Lower lobe of right lung (tissue), 2 donors: ENCODE results near the gene RECK. TPM values are rescaled to one million over a fixed set of nuclear protein-coding genes. Genes with fewer than 3 reads are reported as not detected.
"Not testable (repeated sequence)": the region's sequence is repeated elsewhere in the genome, so short reads cannot be mapped to it uniquely, and the experiment has no call there.

ENCODE experiments used
- ATAC-seq, 2 donors: fragments of 200-7000 bp; cut with Tn5 transposase; one replicate each; pipeline ENCODE4 v1.9.1; 2020 to 2022; ENCODE audit warnings: mild to moderate bottlenecking in 2 of 2, moderate library complexity in 2 of 2
- DNase-seq: peaks from one replicate; pipeline ENCODE4 v3.0.0-alpha.2; 2020
- H3K27ac ChIP-seq: fragments of 200-600 bp; one replicate; pipeline ENCODE4 v1.8.0; 2022
- H3K27me3 ChIP-seq: fragments of 200-600 bp; one replicate; pipeline ENCODE4 v1.8.0; 2022; ENCODE audit warnings: low read depth
- H3K36me3 ChIP-seq: fragments of 200-600 bp; one replicate; pipeline ENCODE4 v1.8.0; 2022; ENCODE audit warnings: mild to moderate bottlenecking
- H3K4me1 ChIP-seq: fragments of 200-600 bp; one replicate; pipeline ENCODE4 v1.8.0; 2022
- H3K4me3 ChIP-seq: fragments of 200-600 bp; one replicate; pipeline ENCODE4 v1.8.0; 2022; ENCODE audit warnings: mild to moderate bottlenecking
- H3K9me3 ChIP-seq: fragments of 200-600 bp; one replicate; pipeline ENCODE4 v1.8.0; 2022
- intact Hi-C: fragments of 100-400 bp; cut with DNase I; formaldehyde crosslinking; loops from one replicate; pipeline ENCODE4 v1.11.0; 2022
- total RNA-seq: library from RNA; stranded (reverse); fragmentation: NEBNext Ultra II Directional; extraction: Animal tissue kit (Norgen Biotek cat#: 25700); gene quantifications from one replicate; pipeline ENCODE4 v1.2.1, GENCODE V29; 2021
- TF ChIP-seq, protein P1 (sequence below): fragments of 200-600 bp; IDR thresholded peaks from one replicate; pipeline ENCODE4 v1.8.0; 2022; ENCODE audit warnings: antibody characterized with exemption, mild to moderate bottlenecking
- donor health status: DM: no; HTN: yes; CAD: no; lungs with severe emphysema.

Gene RECK
- total RNA-seq, 1 donor from 2014 or later = 15.2 TPM

DNA sequence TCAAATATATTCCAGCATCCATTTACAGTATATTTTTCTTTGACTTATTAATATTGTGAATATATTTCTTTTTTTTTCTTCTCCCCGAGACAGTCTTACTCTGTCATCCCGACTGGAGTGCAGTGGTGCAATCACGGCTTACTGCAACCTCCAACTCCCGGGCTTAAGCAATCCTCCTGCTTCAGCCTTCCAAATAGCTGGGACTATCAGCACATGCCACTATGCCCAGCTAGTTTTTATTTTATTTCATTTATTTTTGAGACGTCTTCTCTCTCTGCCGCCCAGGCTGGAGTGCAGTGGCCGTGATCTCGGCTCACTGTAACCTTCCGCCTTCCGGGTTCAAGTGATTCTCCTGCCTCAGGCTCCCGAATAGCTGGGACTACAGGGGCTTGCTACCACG, 92.4 kb downstream of the RECK start:
- Histone ChIP-seq H3K27me3 (no peaks in the 10 kb centered on the region), H3K4me3 (no peak overlapping the region), H3K4me1 (peaks cover 8% of the 10 kb centered on the region), H3K9me3 (no peaks in the 10 kb centered on the region), H3K36me3 (no peaks in the 10 kb centered on the region), H3K27ac (peak overlapping the region; percentile 25)
- ATAC-seq = peak in 1 of 2 donors; percentile 68
- TF ChIP-seq, protein P1, sequence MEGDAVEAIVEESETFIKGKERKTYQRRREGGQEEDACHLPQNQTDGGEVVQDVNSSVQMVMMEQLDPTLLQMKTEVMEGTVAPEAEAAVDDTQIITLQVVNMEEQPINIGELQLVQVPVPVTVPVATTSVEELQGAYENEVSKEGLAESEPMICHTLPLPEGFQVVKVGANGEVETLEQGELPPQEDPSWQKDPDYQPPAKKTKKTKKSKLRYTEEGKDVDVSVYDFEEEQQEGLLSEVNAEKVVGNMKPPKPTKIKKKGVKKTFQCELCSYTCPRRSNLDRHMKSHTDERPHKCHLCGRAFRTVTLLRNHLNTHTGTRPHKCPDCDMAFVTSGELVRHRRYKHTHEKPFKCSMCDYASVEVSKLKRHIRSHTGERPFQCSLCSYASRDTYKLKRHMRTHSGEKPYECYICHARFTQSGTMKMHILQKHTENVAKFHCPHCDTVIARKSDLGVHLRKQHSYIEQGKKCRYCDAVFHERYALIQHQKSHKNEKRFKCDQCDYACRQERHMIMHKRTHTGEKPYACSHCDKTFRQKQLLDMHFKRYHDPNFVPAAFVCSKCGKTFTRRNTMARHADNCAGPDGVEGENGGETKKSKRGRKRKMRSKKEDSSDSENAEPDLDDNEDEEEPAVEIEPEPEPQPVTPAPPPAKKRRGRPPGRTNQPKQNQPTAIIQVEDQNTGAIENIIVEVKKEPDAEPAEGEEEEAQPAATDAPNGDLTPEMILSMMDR = no peak
- intact Hi-C loops = no loop called here
- DNase-seq = no peak

DNA sequence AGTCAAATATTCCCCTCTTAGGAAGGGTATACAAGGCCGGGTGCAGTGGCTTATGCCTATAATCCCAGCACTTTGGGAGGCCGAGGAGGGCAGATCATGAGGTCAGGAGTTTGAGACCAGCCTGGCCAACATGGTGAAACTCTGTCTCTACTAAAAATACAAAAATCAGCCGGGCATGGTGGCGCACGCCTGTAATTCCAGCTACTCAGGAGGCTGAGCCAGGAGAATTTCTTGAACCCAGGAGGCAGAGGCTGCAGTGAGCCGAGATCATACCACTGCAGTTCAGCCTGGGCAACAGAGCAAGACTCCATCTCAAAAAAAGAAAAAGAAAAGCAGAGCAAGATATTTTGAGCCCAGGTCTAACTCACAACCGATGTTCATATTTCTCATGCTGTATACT, 95.0 kb downstream of the RECK start:
- DNase-seq, H3K27ac ChIP-seq, H3K4me3 ChIP-seq: not testable (repeated sequence)

DNA sequence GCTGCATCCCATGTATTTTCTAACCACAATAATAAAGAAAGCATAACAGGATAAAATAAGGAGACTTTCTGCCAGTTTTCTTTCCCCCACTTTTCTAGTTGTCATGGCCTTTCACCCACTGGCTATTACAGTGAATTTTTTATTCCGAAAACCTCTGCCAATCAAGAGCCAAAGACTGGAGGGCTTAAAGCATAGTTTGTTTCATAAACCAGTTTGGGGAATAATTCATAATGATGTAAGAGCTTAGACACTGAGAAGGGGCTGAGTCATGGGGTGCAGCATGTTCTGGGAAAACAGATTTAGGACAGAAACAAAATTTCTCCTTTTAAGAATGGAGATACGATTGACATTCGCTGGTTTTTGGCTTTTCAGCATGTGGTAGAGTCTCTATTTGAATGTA, 95.4 kb downstream of the RECK start:
- DNase-seq = no peak
- TF ChIP-seq, protein P1 = no peak
- no peak overlapping the region for H3K4me3 ChIP-seq
- intact Hi-C loops = no loop called here
- H3K9me3 ChIP-seq = no peaks in the 10 kb centered on the region
- H3K4me1 ChIP-seq = peaks cover 19% of the 10 kb centered on the region
- ATAC-seq = no peak
- no peaks in the 10 kb centered on the region for H3K27me3 ChIP-seq
- no peak overlapping the region for H3K27ac ChIP-seq
- no peaks in the 10 kb centered on the region for H3K36me3 ChIP-seq

More for the DNA sequence above, 95.0 kb downstream of the RECK start:
- ATAC-seq, intact Hi-C loops, H3K36me3 ChIP-seq, H3K27me3 ChIP-seq, H3K9me3 ChIP-seq: not testable (repeated sequence)
- H3K4me1 ChIP-seq = peaks cover 16% of the 10 kb centered on the region

DNA sequence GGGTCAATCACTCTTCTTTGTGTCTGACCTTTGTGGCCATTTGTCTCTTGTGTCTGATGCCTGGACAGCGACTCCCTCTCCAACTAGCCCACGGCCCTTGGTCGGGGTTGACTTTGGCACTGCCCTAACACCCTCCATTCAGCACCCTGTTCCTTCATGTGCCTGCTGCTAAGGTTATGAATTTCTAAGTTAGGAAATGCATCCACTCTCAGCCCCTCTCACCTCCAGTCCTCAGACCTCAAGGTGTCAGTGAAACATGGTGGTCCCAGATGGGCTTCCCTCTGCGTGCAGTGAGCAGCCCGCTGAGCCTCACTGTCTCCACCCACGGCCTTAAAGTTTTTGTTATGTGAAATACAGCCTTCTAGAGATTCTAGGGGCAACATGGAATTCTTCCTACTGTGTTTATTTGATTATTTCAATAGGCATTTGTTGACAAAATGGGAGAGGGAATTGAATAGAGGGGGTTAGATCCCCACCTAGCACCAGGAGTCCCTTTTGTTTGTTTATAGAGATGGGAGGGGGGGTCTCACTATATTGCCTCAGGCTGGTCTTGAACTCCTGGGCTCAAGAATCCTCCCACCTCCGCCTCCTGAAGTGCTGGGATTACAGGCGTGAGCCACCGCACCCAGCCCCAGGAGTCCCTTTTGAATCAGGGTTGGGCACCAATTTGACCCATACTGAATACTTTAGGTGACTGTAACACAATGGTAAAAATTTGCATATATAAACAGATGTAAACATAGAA, 98.2 kb downstream of the RECK start:
- no peak for ATAC-seq
- no peak for DNase-seq
- Histone ChIP-seq H3K27me3 (no peaks in the 10 kb centered on the region), H3K4me1 (peaks cover 37% of the 10 kb centered on the region), H3K9me3 (no peaks in the 10 kb centered on the region), H3K27ac (no peak overlapping the region), H3K4me3 (no peak overlapping the region), H3K36me3 (no peaks in the 10 kb centered on the region)
- intact Hi-C loops = no loop called here
- TF ChIP-seq, protein P1 = no peak

DNA sequence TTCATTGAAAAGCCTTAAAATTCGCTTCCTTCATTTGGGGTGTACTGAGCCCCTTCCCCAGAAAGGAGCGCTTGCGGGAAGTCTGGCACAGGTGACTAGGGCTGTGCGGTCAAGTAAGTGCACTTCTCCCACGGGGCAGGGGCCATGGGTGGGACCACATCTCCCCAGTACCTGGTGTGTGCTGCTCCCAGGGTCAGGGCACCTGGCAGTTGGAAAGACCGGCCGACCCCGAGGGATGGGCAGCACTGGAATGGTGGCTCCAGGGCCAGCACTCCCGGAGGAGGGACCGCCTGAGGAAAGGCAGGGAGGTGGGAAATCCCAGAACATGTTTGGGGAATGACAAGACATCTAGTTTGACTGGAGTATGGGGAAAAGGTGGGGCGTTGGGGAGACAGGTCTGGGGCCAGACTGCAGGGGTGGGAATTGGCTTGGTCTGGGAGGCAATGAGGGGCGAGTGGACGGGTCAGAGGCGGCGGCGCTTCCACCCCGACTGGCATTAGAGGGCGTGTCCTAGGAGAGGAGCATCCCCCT, 99.1 kb downstream of the RECK start:
- DNase-seq = no peak
- intact Hi-C loops = no loop called here
- H3K27me3 ChIP-seq = no peaks in the 10 kb centered on the region
- no peak for ATAC-seq
- peak overlapping the region; percentile 89 for H3K4me3 ChIP-seq
- H3K36me3 ChIP-seq = no peaks in the 10 kb centered on the region
- no peaks in the 10 kb centered on the region for H3K9me3 ChIP-seq
- TF ChIP-seq, protein P1 = no peak
- H3K27ac ChIP-seq = peak overlapping the region; percentile 87
- peaks cover 45% of the 10 kb centered on the region for H3K4me1 ChIP-seq

DNA sequence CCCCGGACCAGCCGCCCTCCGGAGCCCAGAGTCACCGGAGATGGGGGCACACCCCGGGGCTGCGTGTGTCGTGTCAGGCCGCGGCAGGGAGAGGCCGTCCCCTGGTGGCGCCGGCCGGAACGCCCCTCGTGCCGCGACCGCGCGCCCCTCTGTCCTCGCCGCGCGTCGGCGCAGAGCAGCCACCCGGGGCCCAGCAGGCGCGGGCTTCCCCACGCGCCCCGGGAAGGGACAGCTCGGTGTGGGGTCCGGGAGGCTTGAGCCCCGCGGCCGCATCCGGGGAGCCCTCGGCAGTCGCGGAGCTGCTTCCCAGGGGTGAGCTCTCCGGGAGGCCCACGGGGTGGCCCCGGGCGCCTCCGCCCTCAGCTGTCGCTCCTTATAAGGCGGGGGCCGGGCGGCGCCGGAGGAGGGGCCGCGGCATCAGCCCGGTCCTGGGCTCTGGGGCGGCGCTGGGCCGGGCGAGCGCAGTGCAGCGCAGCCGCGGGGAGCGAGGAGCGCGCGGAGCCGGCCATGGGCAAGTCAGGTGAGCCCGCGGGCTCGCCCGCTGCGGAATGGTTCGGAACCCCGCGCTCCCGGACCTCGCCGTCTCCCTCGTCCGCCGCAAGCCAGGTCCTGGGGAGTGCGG, 99.7 kb downstream of the RECK start, which contains the start of gene GLIPR2:
Gene GLIPR2 (plus strand): TSS at position 462 of the 622 bp plus-strand sequence. CDS start 46 bp downstream, at position 508.
- H3K4me1 ChIP-seq = peaks cover 51% of the 10 kb centered on the region
- peak within 1 kb of the TSS; percentile 87 for H3K27ac ChIP-seq
- H3K4me3 ChIP-seq = peak within 1 kb of the TSS; percentile 89
- TF ChIP-seq, protein P1 = no peak
- no peaks in the 10 kb centered on the region for H3K36me3 ChIP-seq
- H3K27me3 ChIP-seq = no peaks in the 10 kb centered on the region
- ATAC-seq = peak; percentile 97
- DNase-seq = peak; percentile 92
- no peaks in the 10 kb centered on the region for H3K9me3 ChIP-seq
- intact Hi-C loops = no loop called here
